HEK293 (cell line): ENCODE data around the gene MTMR3.

ENCODE experiments used
- BCL11A ChIP-seq: fragments of 450-650 bp; formaldehyde crosslinking; IDR thresholded peaks from 2 replicates; pipeline ENCODE4 v1.5.1; 2016; ENCODE audit warnings: low read depth, missing biosample characterization, missing genetic modification characterization
- KLF7 ChIP-seq: fragments of 450-650 bp; formaldehyde crosslinking; IDR thresholded peaks from 2 replicates; pipeline ENCODE4 v1.5.1; 2016; ENCODE audit warnings: missing biosample characterization, missing genetic modification characterization, borderline replicate concordance
- MZF1 ChIP-seq: fragments of 450-650 bp; formaldehyde crosslinking; IDR thresholded peaks from 2 replicates; pipeline ENCODE4 v1.5.1; 2017; ENCODE audit warnings: missing biosample characterization, missing genetic modification characterization, borderline replicate concordance
- PRDM1 ChIP-seq: fragments of 450-650 bp; formaldehyde crosslinking; IDR thresholded peaks from 2 replicates; pipeline ENCODE4; 2016; ENCODE audit warnings: missing biosample characterization, missing genetic modification characterization
- PRDM2 ChIP-seq: fragments of 450-650 bp; formaldehyde crosslinking; IDR thresholded peaks from 2 replicates; pipeline ENCODE4 v1.5.1; 2016; ENCODE audit warnings: missing biosample characterization, missing genetic modification characterization, borderline replicate concordance
- SP3 ChIP-seq: fragments of 450-650 bp; formaldehyde crosslinking; IDR thresholded peaks from 2 replicates; pipeline ENCODE4 v1.5.1; 2016; ENCODE audit warnings: missing biosample characterization, missing genetic modification characterization
- ZBTB1 ChIP-seq: fragments of 450-650 bp; formaldehyde crosslinking; IDR thresholded peaks from 2 replicates; pipeline ENCODE4 v1.5.1; 2016; ENCODE audit warnings: missing biosample characterization, missing genetic modification characterization
- ZBTB20 ChIP-seq: fragments of 450-650 bp; formaldehyde crosslinking; IDR thresholded peaks from 2 replicates; pipeline ENCODE4 v1.5.1; 2016; ENCODE audit warnings: missing biosample characterization, missing genetic modification characterization
- ZFP3 ChIP-seq: fragments of 450-650 bp; formaldehyde crosslinking; IDR thresholded peaks from 2 replicates; pipeline ENCODE4 v1.5.1; 2016; ENCODE audit warnings: low read depth, missing biosample characterization, missing genetic modification characterization
- ZIC2 ChIP-seq: fragments of 450-650 bp; formaldehyde crosslinking; IDR thresholded peaks from 2 replicates; pipeline ENCODE4 v1.5.1; 2016; ENCODE audit warnings: missing biosample characterization, missing genetic modification characterization
- ZNF133 ChIP-seq: fragments of 450-650 bp; formaldehyde crosslinking; IDR thresholded peaks from 2 replicates; pipeline ENCODE4 v1.5.1; 2016; ENCODE audit warnings: missing biosample characterization, missing genetic modification characterization
- ZNF184 ChIP-seq: fragments of 450-650 bp; IDR thresholded peaks from 2 replicates; pipeline ENCODE4 v1.5.1; 2018; ENCODE audit warnings: missing biosample characterization, mild to moderate bottlenecking, missing genetic modification characterization
- ZNF214 ChIP-seq: fragments of 450-650 bp; formaldehyde crosslinking; IDR thresholded peaks from 2 replicates; pipeline ENCODE4 v1.5.1; 2017; ENCODE audit warnings: missing biosample characterization, mild to moderate bottlenecking, missing genetic modification characterization, borderline replicate concordance
- ZNF223 ChIP-seq: fragments of 450-650 bp; formaldehyde crosslinking; IDR thresholded peaks from 2 replicates; pipeline ENCODE4 v1.5.1; 2016; ENCODE audit warnings: missing biosample characterization, missing genetic modification characterization
- ZNF24 ChIP-seq: fragments of 450-650 bp; formaldehyde crosslinking; IDR thresholded peaks from 2 replicates; pipeline ENCODE4 v1.5.1; 2016; ENCODE audit warnings: missing biosample characterization, missing genetic modification characterization
- ZNF350 ChIP-seq: fragments of 450-650 bp; formaldehyde crosslinking; IDR thresholded peaks from 2 replicates; pipeline ENCODE4 v1.5.0; 2017; ENCODE audit warnings: missing biosample characterization, mild to moderate bottlenecking, missing genetic modification characterization
- ZNF391 ChIP-seq: fragments of 450-650 bp; formaldehyde crosslinking; IDR thresholded peaks from 2 replicates; pipeline ENCODE4 v1.5.1; 2016; ENCODE audit warnings: low read depth, missing biosample characterization, missing genetic modification characterization, borderline replicate concordance
- ZNF394 ChIP-seq: fragments of 450-650 bp; formaldehyde crosslinking; IDR thresholded peaks from 2 replicates; pipeline ENCODE4 v1.5.1; 2016; ENCODE audit warnings: missing biosample characterization, missing genetic modification characterization, mild to moderate bottlenecking, moderate library complexity, borderline replicate concordance
- ZNF513 ChIP-seq: fragments of 450-650 bp; IDR thresholded peaks from 2 replicates; pipeline ENCODE4 v1.5.1; 2018; ENCODE audit warnings: missing biosample characterization, missing genetic modification characterization
- ZNF529 ChIP-seq: fragments of 450-650 bp; formaldehyde crosslinking; IDR thresholded peaks from 2 replicates; pipeline ENCODE4 v1.5.1; 2017; ENCODE audit warnings: missing genetic modification characterization, missing biosample characterization; ENCODE audit not compliant: insufficient replicate concordance
- ZNF610 ChIP-seq: fragments of 450-650 bp; formaldehyde crosslinking; IDR thresholded peaks from 2 replicates; pipeline ENCODE4 v1.5.1; 2016; ENCODE audit warnings: missing biosample characterization, missing genetic modification characterization, borderline replicate concordance
- ZNF664 ChIP-seq: fragments of 450-650 bp; formaldehyde crosslinking; IDR thresholded peaks from 2 replicates; pipeline ENCODE4 v1.5.1; 2016; ENCODE audit warnings: missing biosample characterization, missing genetic modification characterization
- ZNF776 ChIP-seq: fragments of 450-650 bp; formaldehyde crosslinking; IDR thresholded peaks from 2 replicates; pipeline ENCODE4 v1.5.0; 2017; ENCODE audit warnings: missing biosample characterization, missing genetic modification characterization, borderline replicate concordance
- ZNF792 ChIP-seq: fragments of 450-650 bp; formaldehyde crosslinking; IDR thresholded peaks from 2 replicates; pipeline ENCODE4 v1.5.1; 2016; ENCODE audit warnings: missing biosample characterization, missing genetic modification characterization
- ZNF830 ChIP-seq: fragments of 450-650 bp; IDR thresholded peaks from 2 replicates; pipeline ENCODE4 v1.5.0; 2018; ENCODE audit warnings: missing biosample characterization, missing genetic modification characterization, low read depth, mild to moderate bottlenecking, moderate library complexity
- ZNF837 ChIP-seq: fragments of 450-650 bp; formaldehyde crosslinking; IDR thresholded peaks from 2 replicates; pipeline ENCODE4 v1.5.1; 2016; ENCODE audit warnings: missing biosample characterization, missing genetic modification characterization
- ZSCAN4 ChIP-seq: fragments of 450-650 bp; formaldehyde crosslinking; IDR thresholded peaks from 2 replicates; pipeline ENCODE4 v1.5.1; 2017; ENCODE audit warnings: missing biosample characterization, missing genetic modification characterization

MTMR3 gene

GRCh38 chr22:29883045-29883774, at the start of gene MTMR3 (continued):
- no peak for TF ChIP-seq ZNF792 (tag by site-specific recombination)
- TF ChIP-seq ZBTB1 = no peak
- TF ChIP-seq ZNF513 (tag by site-specific recombination) = 0 out of 2 replicates have a peak, but pooled peaks have one; percentile 41
- no peak for TF ChIP-seq ZNF350
- TF ChIP-seq ZNF664 = no peak
- TF ChIP-seq ZSCAN4 (tag by site-specific recombination) = no peak
- TF ChIP-seq SP3 (tag by site-specific recombination) = peak; percentile 74
- peak; percentile 58; the same call in 1 of the 2 replicates for TF ChIP-seq BCL11A (tag by site-specific recombination)
- TF ChIP-seq KLF7 (tag by site-specific recombination) = no peak
- no peak for TF ChIP-seq ZNF837 (tag by site-specific recombination)
- no peak for TF ChIP-seq ZNF529 (tag by site-specific recombination)
- peak; percentile 76; the same call in 1 of the 2 replicates for TF ChIP-seq ZIC2
- TF ChIP-seq ZBTB20 (tag by site-specific recombination) = peak; percentile 84
- no peak for TF ChIP-seq PRDM2 (tag by site-specific recombination)
- no peak for TF ChIP-seq ZNF184 (tag by site-specific recombination)
- TF ChIP-seq ZNF133 = no peak
- no peak for TF ChIP-seq ZFP3 (tag by site-specific recombination)
- no peak for TF ChIP-seq ZNF830 (tag by site-specific recombination)
- TF ChIP-seq ZNF214 (tag by site-specific recombination) = no peak
- TF ChIP-seq ZNF610 (tag by site-specific recombination) = 0 out of 2 replicates have a peak, but pooled peaks have one; percentile 55
- no peak for TF ChIP-seq ZNF391 (tag by site-specific recombination)
- TF ChIP-seq MZF1 (tag by site-specific recombination) = no peak
- no peak for TF ChIP-seq ZNF776 (tag by site-specific recombination)
- no peak for TF ChIP-seq ZNF24 (tag by site-specific recombination)
- TF ChIP-seq PRDM1 (tag by site-specific recombination) = no peak
- peak; percentile 84 for TF ChIP-seq ZNF394
- no peak for TF ChIP-seq ZNF223
